SU-DHL-6 (cell line): ENCODE data around the gene LSM7.

ENCODE experiments used
- H2AFZ ChIP-seq: fragments of 200-600 bp; sonication (generic); 2 replicates; pipeline ENCODE4 v1.6.1; 2014; ENCODE audit warnings: low read depth, mild to moderate bottlenecking, moderate library complexity, mixed read lengths, antibody characterized with exemption, low read length; ENCODE audit not compliant: severe bottlenecking
- H3F3A ChIP-seq: fragments of 200-600 bp; shearing (Covaris generic); 2 replicates; pipeline ENCODE4 v1.6.0; 2016; ENCODE audit warnings: antibody characterized with exemption, mild to moderate bottlenecking; ENCODE audit not compliant: insufficient read depth
- H3K27ac ChIP-seq: fragments of 200-600 bp; sonication (generic); 2 replicates; pipeline ENCODE4 v1.5.1; 2016; ENCODE audit warnings: low read depth, mild to moderate bottlenecking, low read length, moderate library complexity, mixed read lengths
- H3K27me3 ChIP-seq: fragments of 200-600 bp; sonication (generic), shearing (Covaris generic); 2 replicates; pipeline ENCODE4 v1.6.0; 2014; ENCODE audit warnings: mild to moderate bottlenecking, low read length
- H3K36me3 ChIP-seq: fragments of 200-600 bp; sonication (generic); 2 replicates; pipeline ENCODE4 v1.6.1; 2014; ENCODE audit warnings: mild to moderate bottlenecking, low read length, mixed read lengths
- H3K4me2 ChIP-seq: fragments of 300-600, 200-600 bp; shearing (Covaris generic), sonication (generic); 2 replicates; pipeline ENCODE4 v1.6.0; 2014; ENCODE audit warnings: low read length, low read depth, mild to moderate bottlenecking; ENCODE audit not compliant: poor library complexity, severe bottlenecking
- H3K4me3 ChIP-seq: fragments of 200-600 bp; sonication (generic); 2 replicates; pipeline ENCODE4 v1.5.1; 2014; ENCODE audit warnings: antibody characterized with exemption, low read length, mild to moderate bottlenecking, mixed read lengths; ENCODE audit not compliant: insufficient read depth, poor library complexity, severe bottlenecking
- H3K79me2 ChIP-seq: fragments of 200-600 bp; sonication (generic); 2 replicates; pipeline ENCODE4 v1.6.1; 2014; ENCODE audit warnings: mild to moderate bottlenecking, low read length, moderate library complexity; ENCODE audit not compliant: insufficient read depth
- H3K9ac ChIP-seq: fragments of 200-600 bp; sonication (generic); 2 replicates; pipeline ENCODE4 v1.7.0; 2014; ENCODE audit warnings: mild to moderate bottlenecking, low read length
- H3K9me2 ChIP-seq: fragments of 200-600 bp; sonication (generic); replicated peaks from 2 replicates; pipeline ENCODE4 v1.6.1; 2014; ENCODE audit warnings: low read length; ENCODE audit not compliant: insufficient read depth
- H3K9me3 ChIP-seq: fragments of 200-600 bp; sonication (generic); 2 replicates; pipeline ENCODE4 v1.6.1; 2014; ENCODE audit warnings: low read length, mixed read lengths; ENCODE audit not compliant: insufficient read depth
- H4K20me1 ChIP-seq: fragments of 200-600 bp; sonication (generic); 2 replicates; pipeline ENCODE4 v1.6.1; 2014; ENCODE audit warnings: low read depth, mild to moderate bottlenecking, antibody characterized with exemption, low read length, moderate library complexity, mixed read lengths
- CTCF ChIP-seq: fragments of 200-600 bp; sonication (generic); IDR thresholded peaks from one replicate; pipeline ENCODE4 v1.5.1; 2017; ENCODE audit warnings: antibody characterized with exemption, mild to moderate bottlenecking, low read length, moderate library complexity; ENCODE audit not compliant: insufficient read depth, poor library complexity, severe bottlenecking
- EZH2phosphoT487 ChIP-seq: fragments of 200-600 bp; sonication (generic), shearing (Covaris generic); conservative IDR thresholded peaks from 2 replicates; pipeline ENCODE4 v1.6.1; 2018; ENCODE audit warnings: mild to moderate bottlenecking, antibody characterized with exemption, low read length, moderate library complexity, mixed read lengths

LSM7 gene

GRCh38 chr19:2300533-2300932 lies 27.9 kb downstream of the LSM7 start:
- no peak for TF ChIP-seq EZH2phosphoT487
- TF ChIP-seq CTCF: no peak
- Histone ChIP-seq H3K4me2 (no peak overlapping the region), H3K27me3 (no peaks in the 10 kb centered on the region), H2AFZ (no peak overlapping the region), H3K4me3 (no peak overlapping the region), H3K9me2 (no peaks in the 10 kb centered on the region), H3K36me3 (no peaks in the 10 kb centered on the region), H3K79me2 (no peaks in the 10 kb centered on the region), H3K9ac (no peak overlapping the region), H3K9me3 (no peaks in the 10 kb centered on the region), H4K20me1 (no peaks in the 10 kb centered on the region), H3F3A (no peaks in the 10 kb centered on the region), H3K27ac (no peak overlapping the region)

- no peak overlapping the region for H3K27ac ChIP-seq
- TF ChIP-seq EZH2phosphoT487 (no peak), CTCF (no peak)
- H3K9me2 ChIP-seq: no peaks in the 10 kb centered on the region
- H3K4me2 ChIP-seq: no peak overlapping the region
- H3K36me3 ChIP-seq: no peaks in the 10 kb centered on the region
- H3F3A ChIP-seq: no peaks in the 10 kb centered on the region
- H3K9me3 ChIP-seq: no peaks in the 10 kb centered on the region
- no peaks in the 10 kb centered on the region for H4K20me1 ChIP-seq
- H3K9ac ChIP-seq: no peak overlapping the region
- no peak overlapping the region for H2AFZ ChIP-seq
- H3K79me2 ChIP-seq: no peaks in the 10 kb centered on the region
- H3K4me3 ChIP-seq: no peak overlapping the region
- no peaks in the 10 kb centered on the region for H3K27me3 ChIP-seq
Measured at GRCh38 chr19:2296141-2296540, 32.2 kb downstream of the LSM7 start.

GRCh38 chr19:2294687-2295335 lies 33.6 kb downstream of the LSM7 start:
- H3K27me3 ChIP-seq: no peaks in the 10 kb centered on the region
- no peaks in the 10 kb centered on the region for H4K20me1 ChIP-seq
- H3K36me3 ChIP-seq: no peaks in the 10 kb centered on the region
- no peaks in the 10 kb centered on the region for H3K9me2 ChIP-seq
- TF ChIP-seq CTCF: no peak
- no peak for TF ChIP-seq EZH2phosphoT487
- no peak overlapping the region for H3K4me3 ChIP-seq
- H3F3A ChIP-seq: no peaks in the 10 kb centered on the region
- H2AFZ ChIP-seq: no peak overlapping the region
- H3K9me3 ChIP-seq: no peaks in the 10 kb centered on the region
- H3K79me2 ChIP-seq: no peaks in the 10 kb centered on the region
- H3K27ac ChIP-seq: no peak overlapping the region
- no peak overlapping the region for H3K4me2 ChIP-seq
- no peak overlapping the region for H3K9ac ChIP-seq
